Measurements from ENCODE around the gene ACER2. TPM values are rescaled to one million over a fixed set of nuclear protein-coding genes. Genes with fewer than 3 reads are reported as not detected.

ACER2 gene
- total RNA-seq, 4 donors from 2014 or later = 10.4 to 38.1 (median 20.9) TPM

DNA sequence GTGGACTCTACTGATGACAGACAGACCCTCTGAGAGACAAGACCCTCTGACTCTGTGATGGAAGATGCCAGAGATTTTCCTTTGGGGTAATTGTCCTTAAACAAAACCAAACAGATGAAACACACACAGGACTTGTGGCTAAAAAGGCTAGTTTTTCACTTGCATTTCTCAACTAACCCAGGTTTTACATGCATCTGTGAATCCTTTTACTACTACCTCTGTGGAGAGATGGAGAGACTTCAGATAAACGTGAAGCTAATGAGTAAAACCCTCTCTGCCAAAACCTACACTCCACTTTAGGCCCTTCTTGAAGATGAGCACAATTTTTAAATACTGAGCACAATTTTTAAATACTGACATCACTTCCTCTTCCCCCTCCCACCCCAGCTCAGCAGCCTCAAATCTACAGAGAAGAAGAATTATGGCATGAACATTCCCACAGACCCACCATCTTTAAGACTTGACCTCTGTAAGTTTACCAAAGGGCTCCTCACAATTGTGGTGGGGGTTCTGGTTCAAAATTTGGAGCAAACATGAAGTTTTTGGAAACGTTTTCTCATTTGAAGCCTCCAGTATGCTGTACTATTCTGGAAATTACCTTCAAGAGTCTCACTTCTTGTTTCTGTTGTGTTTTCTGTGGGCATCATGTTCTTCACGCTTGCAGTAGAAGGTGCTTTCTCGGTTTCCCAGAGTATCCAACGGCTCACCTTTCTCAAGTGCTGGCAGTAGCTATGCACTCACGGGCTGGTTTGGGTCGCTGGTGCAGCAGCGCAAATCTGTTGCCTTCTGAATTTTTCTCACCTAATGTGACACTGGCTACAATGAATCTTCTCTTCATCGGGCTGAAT lies 42.7 kb downstream of the ACER2 start:
- DNase-seq (ENCODE audit: low spot score) (no peak), ATAC-seq (ENCODE audit: low FRiP score) (no peak)
- TF ChIP-seq CTCF (IDR thresholded peaks at IDR 0.05) = no peak

- no peak for TF ChIP-seq CTCF (IDR thresholded peaks at IDR 0.05)
- DNase-seq (ENCODE audit: low spot score) (no peak), ATAC-seq (ENCODE audit: low FRiP score) (no peak)
Measured at GRCh38 chr9:19456426-19456825, 47.6 kb downstream of the ACER2 start.

GRCh38 chr9:19456996-19457692 lies 48.3 kb downstream of the ACER2 start:
- peak in 2 of 3 donors; percentile 56 to 71 for TF ChIP-seq CTCF (IDR thresholded peaks at IDR 0.05)
- no peak for DNase-seq (ENCODE audit: low spot score)
- ATAC-seq (ENCODE audit: low FRiP score) = peak; percentile 87

DNA sequence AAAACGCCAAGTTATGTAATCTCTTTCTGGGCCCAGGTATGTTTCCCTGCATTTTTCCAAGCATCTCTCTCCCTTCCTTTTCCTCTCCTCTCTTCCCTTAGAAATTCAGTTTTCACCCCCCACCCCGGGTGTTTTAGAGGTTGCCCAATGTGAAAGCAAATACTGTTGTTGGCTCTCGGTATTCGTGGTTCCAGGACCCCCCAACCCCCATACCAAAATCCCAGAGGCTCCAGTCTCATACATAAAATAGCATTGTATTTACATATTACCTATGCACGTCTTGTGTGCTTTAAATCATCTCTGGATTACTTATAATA lies 48.8 kb downstream of the ACER2 start:
- no peak for ATAC-seq (ENCODE audit: low FRiP score)
- no peak for TF ChIP-seq CTCF (IDR thresholded peaks at IDR 0.05)
- DNase-seq (ENCODE audit: low spot score) = no peak

- DNase-seq (ENCODE audit: low spot score) (no peak), ATAC-seq (ENCODE audit: low FRiP score) (no peak)
- no peak for TF ChIP-seq CTCF (IDR thresholded peaks at IDR 0.05)
Measured at GRCh38 chr9:19460243-19460642, 51.4 kb downstream of the ACER2 start.

DNA sequence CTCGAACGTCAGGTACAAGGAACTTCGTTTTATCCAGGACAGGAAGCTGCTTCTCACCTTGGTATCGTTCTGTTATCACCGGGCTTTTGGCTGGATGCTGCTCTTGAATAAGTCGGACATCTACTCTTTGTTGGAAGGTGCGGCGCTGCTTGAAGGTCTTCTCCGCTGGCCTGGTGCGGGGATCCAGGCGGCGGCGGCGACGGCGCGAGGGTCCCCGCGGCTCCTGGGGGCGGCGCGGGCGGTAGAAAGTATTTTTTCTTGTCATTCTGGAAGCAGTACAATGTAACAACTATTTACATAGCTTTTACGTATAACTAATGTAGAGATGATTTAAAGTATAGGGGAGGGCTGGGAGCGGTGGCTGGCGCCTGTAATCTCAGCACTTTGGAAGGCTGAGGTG lies 52.3 kb downstream of the ACER2 start:
- DNase-seq (ENCODE audit: low spot score) = no peak
- ATAC-seq (ENCODE audit: low FRiP score) = no peak
- no peak for TF ChIP-seq CTCF (IDR thresholded peaks at IDR 0.05)

Data from omental fat pad (tissue), 4 donors.